Measurements from ENCODE around the gene NPIPB8. TPM values are rescaled to one million over a fixed set of nuclear protein-coding genes. Genes with fewer than 3 reads are reported as not detected.
"Not testable (repeated sequence)": the region's sequence is repeated elsewhere in the genome, so short reads cannot be mapped to it uniquely, and the experiment has no call there.

The NPIPB8 gene
- total and polyA plus RNA-seq, 4 donors: 0.74 to 1.6 TPM; not detected in 2

- ATAC-seq (ENCODE audit: insufficient read depth, low FRiP score) (no peak), DNase-seq (no peak)
- no peak for TF ChIP-seq CTCF (IDR thresholded peaks at IDR 0.05; ENCODE audit: control extremely low read depth, extremely low read depth)
- Histone ChIP-seq H3K4me1 (ENCODE audit: control insufficient read depth in 5 of 5, insufficient read depth in 5 of 5, low read length in 5 of 5) (peaks cover 0 to 2% (median 0%) of the 10 kb centered on the region in 5 donors), H3K9ac (ENCODE audit: insufficient read depth in 1 of 2, low read length in 2 of 2) (no peak overlapping the region), H3K36me3 (ENCODE audit: control insufficient read depth in 4 of 4, insufficient read depth in 4 of 4, low read length in 4 of 4) (no peaks in the 10 kb centered on the region), H3K9me3 (ENCODE audit: control insufficient read depth in 4 of 4, insufficient read depth in 3 of 4, low read length in 3 of 4) (no peaks in the 10 kb centered on the region), H3K27ac (ENCODE audit: low read depth in 1 of 2, low read length in 1 of 2) (no peak overlapping the region), H3K27me3 (ENCODE audit: control insufficient read depth in 3 of 3, insufficient read depth in 3 of 3, low read length in 2 of 3) (no peaks in the 10 kb centered on the region), H3K4me3 (no peak overlapping the region)
- 29 to 56% methylated on average over 4 of the region's 4 CpGs for WGBS, 2 donors
Measured at GRCh38 chr16:28617874-28618273, 20.0 kb upstream of the NPIPB8 start.

- ATAC-seq (ENCODE audit: insufficient read depth, low FRiP score); H3K4me3 ChIP-seq: not testable (repeated sequence)
- WGBS, 2 donors: 83 to 92% methylated on average over 1 of the region's 1 CpG
Measured at GRCh38 chr16:28620316-28620715, 17.5 kb upstream of the NPIPB8 start.

GRCh38 chr16:28621481-28622155 lies 16.2 kb upstream of the NPIPB8 start:
- DNase-seq (no peak), ATAC-seq (ENCODE audit: insufficient read depth, low FRiP score) (no peak)
- Histone ChIP-seq H3K9me3 (ENCODE audit: control insufficient read depth in 4 of 4, insufficient read depth in 3 of 4, low read length in 3 of 4) (no peaks in the 10 kb centered on the region), H3K27ac (ENCODE audit: low read depth in 1 of 2, low read length in 1 of 2) (no peak overlapping the region), H3K36me3 (ENCODE audit: control insufficient read depth in 4 of 4, insufficient read depth in 4 of 4, low read length in 4 of 4) (no peaks in the 10 kb centered on the region), H3K4me1 (ENCODE audit: control insufficient read depth in 5 of 5, insufficient read depth in 5 of 5, low read length in 5 of 5) (peaks cover 0 to 5% (median 0%) of the 10 kb centered on the region in 5 donors), H3K4me3 (no peak overlapping the region), H3K27me3 (ENCODE audit: control insufficient read depth in 3 of 3, insufficient read depth in 3 of 3, low read length in 2 of 3) (no peaks in the 10 kb centered on the region), H3K9ac (ENCODE audit: insufficient read depth in 1 of 2, low read length in 2 of 2) (no peak overlapping the region)
- 80 to 86% methylated on average over 7 of the region's 7 CpGs for WGBS, 2 donors
- TF ChIP-seq CTCF (IDR thresholded peaks at IDR 0.05; ENCODE audit: control extremely low read depth, extremely low read depth): no peak

More at GRCh38 chr16:28620316-28620715, 17.5 kb upstream of the NPIPB8 start:
- not testable (repeated sequence) for H3K27me3 ChIP-seq (ENCODE audit: control insufficient read depth in 3 of 3, insufficient read depth in 3 of 3, low read length in 2 of 3); H3K36me3 ChIP-seq (ENCODE audit: control insufficient read depth in 4 of 4, insufficient read depth in 4 of 4, low read length in 4 of 4); H3K9me3 ChIP-seq (ENCODE audit: control insufficient read depth in 4 of 4, insufficient read depth in 3 of 4, low read length in 3 of 4); H3K27ac ChIP-seq (ENCODE audit: low read depth in 1 of 2, low read length in 1 of 2); H3K4me1 ChIP-seq (ENCODE audit: control insufficient read depth in 5 of 5, insufficient read depth in 5 of 5, low read length in 5 of 5); DNase-seq; H3K9ac ChIP-seq (ENCODE audit: insufficient read depth in 1 of 2, low read length in 2 of 2)

- 36 to 40% methylated on average over 23 to 24 of the region's 24 CpGs for WGBS, 2 donors
- DNase-seq; H3K27ac ChIP-seq (ENCODE audit: low read depth in 1 of 2, low read length in 1 of 2); H3K4me3 ChIP-seq; H3K36me3 ChIP-seq (ENCODE audit: control insufficient read depth in 4 of 4, insufficient read depth in 4 of 4, low read length in 4 of 4); H3K27me3 ChIP-seq (ENCODE audit: control insufficient read depth in 3 of 3, insufficient read depth in 3 of 3, low read length in 2 of 3); ATAC-seq (ENCODE audit: insufficient read depth, low FRiP score); H3K9ac ChIP-seq (ENCODE audit: insufficient read depth in 1 of 2, low read length in 2 of 2); H3K4me1 ChIP-seq (ENCODE audit: control insufficient read depth in 5 of 5, insufficient read depth in 5 of 5, low read length in 5 of 5); H3K9me3 ChIP-seq (ENCODE audit: control insufficient read depth in 4 of 4, insufficient read depth in 3 of 4, low read length in 3 of 4): not testable (repeated sequence)
Measured at GRCh38 chr16:28622532-28623171, 15.2 kb upstream of the NPIPB8 start.
